ENCODE data around the gene NLGN3.

Gene NLGN3

DNA sequence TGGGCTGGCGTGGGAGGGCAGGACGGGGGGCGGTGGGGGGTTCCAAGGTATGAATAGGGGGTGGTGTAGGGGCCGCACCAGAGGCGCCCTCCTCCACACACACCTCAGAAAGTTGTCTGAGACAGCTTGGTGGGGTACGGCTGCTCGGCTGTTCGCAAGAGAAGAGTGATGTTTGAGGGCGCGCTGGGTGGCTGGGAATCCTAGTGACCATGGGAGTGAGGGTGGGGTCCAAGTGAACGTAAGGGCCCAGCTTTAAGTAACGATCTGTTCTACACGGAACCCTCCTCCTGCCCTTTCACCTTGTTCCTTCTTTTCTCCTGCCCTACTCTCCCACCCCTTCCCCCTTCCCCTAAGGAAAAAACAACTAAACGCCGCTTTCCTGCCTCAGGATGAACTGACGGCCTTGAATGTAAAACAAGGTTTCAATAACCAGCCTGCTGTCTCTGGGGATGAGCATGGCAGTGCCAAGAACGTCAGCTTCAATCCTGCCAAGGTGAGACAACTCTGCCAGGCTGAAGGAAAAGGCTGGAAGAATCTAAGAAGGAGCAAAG, 25.6 kb upstream of the NLGN3 start:
- H2AK5ac ChIP-seq (ENCODE audit: low read length) = no peak overlapping the region
- peak overlapping the region; percentile 40 for H3K4me3 ChIP-seq (ENCODE audit: low read length)
- no peak overlapping the region for H3K23ac ChIP-seq (ENCODE audit: low read length)
- no peak overlapping the region for H4K5ac ChIP-seq (ENCODE audit: low read length)
- H2BK5ac ChIP-seq (ENCODE audit: low read length) = no peak overlapping the region
- H3K18ac ChIP-seq (ENCODE audit: low read length) = peak overlapping the region; percentile 36
- H4K8ac ChIP-seq (ENCODE audit: low read depth, low read length) = no peak overlapping the region
- no peak overlapping the region for H2BK15ac ChIP-seq (replicated peaks; ENCODE audit: low read depth)
- no peaks in the 10 kb centered on the region for H3K79me1 ChIP-seq (ENCODE audit: low read length)
- WGBS (ENCODE audit: extremely low coverage, insufficient coverage, low lambda C conversion rate) = no CpG with 5 or more reads among the region's 17 CpGs
- no peaks in the 10 kb centered on the region for H3K27me3 ChIP-seq (ENCODE audit: insufficient read depth, low read length, poor library complexity)
- no peak for DNase-seq
- no peaks in the 10 kb centered on the region for H3K36me3 ChIP-seq (ENCODE audit: control insufficient read depth, insufficient read depth, low read length)
- H2BK120ac ChIP-seq (ENCODE audit: low read depth, low read length) = no peak overlapping the region
- H3K9ac ChIP-seq (ENCODE audit: low read length) = peak overlapping the region; percentile 74
- H3K27ac ChIP-seq (ENCODE audit: low read depth, low read length) = no peak overlapping the region
- peak overlapping the region; percentile 82 for H3K56ac ChIP-seq (ENCODE audit: low read length)
- H3K4me1 ChIP-seq (ENCODE audit: control insufficient read depth, low read depth, low read length) = no peaks in the 10 kb centered on the region
- H3K4ac ChIP-seq (ENCODE audit: low read depth, low read length) = no peak overlapping the region
- H3K79me2 ChIP-seq (ENCODE audit: control insufficient read depth, insufficient read depth, low read length) = no peaks in the 10 kb centered on the region
- H3K4me2 ChIP-seq (ENCODE audit: low read length) = peak overlapping the region; percentile 25

DNA sequence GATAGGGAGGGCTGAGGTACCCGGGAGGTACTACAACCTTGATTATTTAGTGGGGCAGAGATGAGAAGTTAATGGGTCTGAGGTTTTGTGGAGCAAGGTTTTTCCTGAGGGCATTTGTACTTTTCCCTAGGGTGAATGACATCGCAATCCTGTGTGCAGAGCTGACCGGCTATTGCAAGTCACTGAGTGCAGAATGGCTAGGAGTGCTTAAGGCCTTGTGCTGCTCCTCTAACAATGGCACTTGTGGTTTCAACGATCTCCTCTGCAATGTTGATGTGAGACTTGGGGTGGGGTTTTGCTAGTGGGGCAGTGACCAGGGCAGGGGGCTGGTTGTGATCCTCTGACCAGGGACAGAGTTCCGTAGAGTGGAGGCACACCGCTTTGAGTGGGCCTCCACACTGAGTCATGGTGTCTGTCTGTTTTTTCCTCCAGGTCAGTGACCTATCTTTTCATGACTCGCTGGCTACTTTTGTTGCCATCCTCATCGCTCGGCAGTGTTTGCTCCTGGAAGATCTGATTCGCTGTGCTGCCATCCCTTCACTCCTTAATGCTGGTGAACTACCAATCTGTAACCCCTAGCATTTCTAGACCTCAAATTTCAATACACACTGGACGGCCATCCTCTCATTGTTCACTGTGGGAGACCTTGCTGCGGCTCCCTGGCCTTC, 16.3 kb upstream of the NLGN3 start:
- no peak for DNase-seq
- H4K8ac ChIP-seq (ENCODE audit: low read depth, low read length) = no peak overlapping the region
- no peak overlapping the region for H2AK5ac ChIP-seq (ENCODE audit: low read length)
- H3K23ac ChIP-seq (ENCODE audit: low read length) = no peak overlapping the region
- no peaks in the 10 kb centered on the region for H3K4me1 ChIP-seq (ENCODE audit: control insufficient read depth, low read depth, low read length)
- H3K79me2 ChIP-seq (ENCODE audit: control insufficient read depth, insufficient read depth, low read length) = no peaks in the 10 kb centered on the region
- H3K27me3 ChIP-seq (ENCODE audit: insufficient read depth, low read length, poor library complexity) = no peaks in the 10 kb centered on the region
- no peak overlapping the region for H2BK15ac ChIP-seq (replicated peaks; ENCODE audit: low read depth)
- no peak overlapping the region for H3K4me2 ChIP-seq (ENCODE audit: low read length)
- H3K4ac ChIP-seq (ENCODE audit: low read depth, low read length) = no peak overlapping the region
- H2BK120ac ChIP-seq (ENCODE audit: low read depth, low read length) = no peak overlapping the region
- H3K79me1 ChIP-seq (ENCODE audit: low read length) = no peaks in the 10 kb centered on the region
- no peak overlapping the region for H4K5ac ChIP-seq (ENCODE audit: low read length)
- no peak overlapping the region for H3K9ac ChIP-seq (ENCODE audit: low read length)
- peaks cover 11% of the 10 kb centered on the region for H3K36me3 ChIP-seq (ENCODE audit: control insufficient read depth, insufficient read depth, low read length)
- no CpG with 5 or more reads among the region's 12 CpGs for WGBS (ENCODE audit: extremely low coverage, insufficient coverage, low lambda C conversion rate)
- H2BK5ac ChIP-seq (ENCODE audit: low read length) = no peak overlapping the region
- H3K4me3 ChIP-seq (ENCODE audit: low read length) = no peak overlapping the region
- H3K56ac ChIP-seq (ENCODE audit: low read length) = no peak overlapping the region
- H3K27ac ChIP-seq (ENCODE audit: low read depth, low read length) = no peak overlapping the region
- H3K18ac ChIP-seq (ENCODE audit: low read length) = no peak overlapping the region

DNA sequence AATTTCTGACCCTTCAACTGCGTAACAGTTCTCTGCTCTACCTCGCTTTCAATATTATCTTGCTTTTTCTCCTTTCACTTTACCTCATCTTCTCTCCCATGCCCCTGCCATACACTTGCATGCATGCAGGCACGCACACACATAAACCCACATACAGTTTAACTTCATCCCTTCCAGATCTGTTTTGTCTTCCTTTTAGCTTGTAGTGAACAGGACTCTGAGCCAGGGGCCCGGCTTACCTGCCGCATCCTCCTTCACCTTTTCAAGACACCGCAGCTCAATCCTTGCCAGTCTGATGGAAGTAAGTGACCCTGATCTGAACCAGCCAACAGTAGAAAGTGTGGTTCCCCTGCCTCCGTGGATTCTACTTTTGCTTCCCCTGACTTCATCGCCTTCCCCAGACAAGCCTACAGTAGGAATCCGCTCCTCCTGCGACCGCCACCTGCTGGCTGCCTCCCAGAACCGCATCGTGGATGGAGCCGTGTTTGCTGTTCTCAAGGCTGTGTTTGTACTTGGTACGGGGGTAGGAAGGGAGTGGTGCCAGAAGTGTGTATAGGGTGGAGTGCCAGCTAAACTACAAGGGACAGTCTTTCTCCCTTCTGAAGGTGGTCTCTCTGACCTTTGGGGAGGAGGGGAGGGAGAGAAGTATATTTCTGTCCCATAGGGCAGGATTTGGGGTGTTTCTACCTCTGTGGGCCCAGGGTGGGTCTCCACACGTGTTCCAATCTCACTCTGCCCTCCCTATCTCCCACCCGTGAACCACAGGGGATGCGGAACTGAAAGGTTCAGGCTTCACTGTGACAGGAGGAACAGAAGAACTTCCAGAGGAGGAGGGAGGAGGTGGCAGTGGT, 15.5 kb upstream of the NLGN3 start:
- Histone ChIP-seq H3K4me3 (ENCODE audit: low read length) (no peak overlapping the region), H3K4ac (ENCODE audit: low read depth, low read length) (no peak overlapping the region), H3K36me3 (ENCODE audit: control insufficient read depth, insufficient read depth, low read length) (peaks cover 11% of the 10 kb centered on the region), H2BK15ac (replicated peaks; ENCODE audit: low read depth) (no peak overlapping the region), H4K5ac (ENCODE audit: low read length) (no peak overlapping the region), H3K79me2 (ENCODE audit: control insufficient read depth, insufficient read depth, low read length) (no peaks in the 10 kb centered on the region), H3K18ac (ENCODE audit: low read length) (no peak overlapping the region), H3K56ac (ENCODE audit: low read length) (no peak overlapping the region), H2AK5ac (ENCODE audit: low read length) (no peak overlapping the region), H2BK120ac (ENCODE audit: low read depth, low read length) (no peak overlapping the region), H3K27ac (ENCODE audit: low read depth, low read length) (no peak overlapping the region), H4K8ac (ENCODE audit: low read depth, low read length) (no peak overlapping the region), H3K4me2 (ENCODE audit: low read length) (no peak overlapping the region), H3K4me1 (ENCODE audit: control insufficient read depth, low read depth, low read length) (no peaks in the 10 kb centered on the region), H3K9ac (ENCODE audit: low read length) (no peak overlapping the region), H2BK5ac (ENCODE audit: low read length) (no peak overlapping the region), H3K27me3 (ENCODE audit: insufficient read depth, low read length, poor library complexity) (no peaks in the 10 kb centered on the region), H3K79me1 (ENCODE audit: low read length) (no peaks in the 10 kb centered on the region), H3K23ac (ENCODE audit: low read length) (no peak overlapping the region)
- DNase-seq = peak; percentile 55
- WGBS (ENCODE audit: extremely low coverage, insufficient coverage, low lambda C conversion rate) = no CpG with 5 or more reads among the region's 18 CpGs

DNA sequence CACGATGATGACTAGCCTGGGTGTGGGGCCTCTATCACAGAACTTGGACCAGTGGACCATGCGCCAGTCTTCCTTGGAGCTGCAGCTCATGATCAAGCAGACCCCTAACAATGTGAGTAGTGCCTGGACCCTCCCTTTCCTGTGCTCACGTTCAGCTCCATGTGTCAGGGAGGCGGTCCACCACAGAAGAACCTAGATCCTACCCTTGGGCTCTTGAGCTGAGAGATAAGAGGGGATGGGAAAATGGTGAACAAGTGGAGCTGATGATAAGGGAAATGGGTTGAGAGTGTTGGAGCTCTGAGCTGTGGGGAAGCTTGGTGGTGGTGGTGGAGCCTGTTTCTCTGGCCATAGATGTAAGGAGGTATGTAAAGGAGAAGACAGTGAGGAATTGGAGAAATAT, 13.1 kb upstream of the NLGN3 start:
- Histone ChIP-seq H2BK120ac (ENCODE audit: low read depth, low read length) (no peak overlapping the region), H3K36me3 (ENCODE audit: control insufficient read depth, insufficient read depth, low read length) (peaks cover 11% of the 10 kb centered on the region)

DNA sequence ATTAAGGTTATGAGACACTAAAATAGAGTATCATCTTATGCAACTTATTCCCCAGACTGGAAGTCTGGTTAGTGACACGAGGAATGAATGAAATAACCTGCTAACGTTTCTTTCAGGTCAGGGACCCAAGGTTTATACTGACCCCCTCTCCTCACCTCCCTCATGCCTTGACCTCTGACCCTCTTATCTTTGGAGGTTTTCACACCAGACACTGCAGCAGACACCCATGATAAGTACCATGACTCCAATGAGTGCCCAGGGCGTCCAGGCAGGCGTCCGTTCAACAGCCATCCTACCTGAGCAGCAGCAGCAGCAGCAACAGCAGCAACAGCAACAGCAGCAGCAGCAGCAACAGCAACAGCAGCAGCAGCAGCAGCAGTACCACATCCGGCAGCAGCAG, 4.2 kb upstream of the NLGN3 start:
- no peak overlapping the region for H2BK120ac ChIP-seq (ENCODE audit: low read depth, low read length)
- H3K9ac ChIP-seq (ENCODE audit: low read length) = no peak overlapping the region
- no peak overlapping the region for H3K23ac ChIP-seq (ENCODE audit: low read length)
- no peaks in the 10 kb centered on the region for H3K27me3 ChIP-seq (ENCODE audit: insufficient read depth, low read length, poor library complexity)
- H2BK15ac ChIP-seq (replicated peaks; ENCODE audit: low read depth) = no peak overlapping the region
- H3K4me2 ChIP-seq (ENCODE audit: low read length) = no peak overlapping the region
- no peaks in the 10 kb centered on the region for H3K4me1 ChIP-seq (ENCODE audit: control insufficient read depth, low read depth, low read length)
- H3K79me2 ChIP-seq (ENCODE audit: control insufficient read depth, insufficient read depth, low read length) = no peaks in the 10 kb centered on the region
- no peak overlapping the region for H3K4me3 ChIP-seq (ENCODE audit: low read length)
- no peak overlapping the region for H2AK5ac ChIP-seq (ENCODE audit: low read length)
- H3K36me3 ChIP-seq (ENCODE audit: control insufficient read depth, insufficient read depth, low read length) = no peaks in the 10 kb centered on the region
- H4K5ac ChIP-seq (ENCODE audit: low read length) = no peak overlapping the region
- no peak overlapping the region for H2BK5ac ChIP-seq (ENCODE audit: low read length)
- WGBS (ENCODE audit: extremely low coverage, insufficient coverage, low lambda C conversion rate) = no CpG with 5 or more reads among the region's 6 CpGs
- no peak overlapping the region for H4K8ac ChIP-seq (ENCODE audit: low read depth, low read length)
- no peak overlapping the region for H3K56ac ChIP-seq (ENCODE audit: low read length)
- no peak overlapping the region for H3K27ac ChIP-seq (ENCODE audit: low read depth, low read length)
- no peaks in the 10 kb centered on the region for H3K79me1 ChIP-seq (ENCODE audit: low read length)
- H3K18ac ChIP-seq (ENCODE audit: low read length) = no peak overlapping the region
- no peak overlapping the region for H3K4ac ChIP-seq (ENCODE audit: low read depth, low read length)
- DNase-seq = no peak

More for the DNA sequence above, 13.1 kb upstream of the NLGN3 start:
- WGBS (ENCODE audit: extremely low coverage, insufficient coverage, low lambda C conversion rate) = no CpG with 5 or more reads among the region's 4 CpGs
- Histone ChIP-seq H3K27ac (ENCODE audit: low read depth, low read length) (no peak overlapping the region), H3K23ac (ENCODE audit: low read length) (no peak overlapping the region), H3K4ac (ENCODE audit: low read depth, low read length) (no peak overlapping the region), H3K4me2 (ENCODE audit: low read length) (no peak overlapping the region), H3K4me1 (ENCODE audit: control insufficient read depth, low read depth, low read length) (no peaks in the 10 kb centered on the region), H3K9ac (ENCODE audit: low read length) (no peak overlapping the region), H3K27me3 (ENCODE audit: insufficient read depth, low read length, poor library complexity) (no peaks in the 10 kb centered on the region), H2BK5ac (ENCODE audit: low read length) (no peak overlapping the region), H3K18ac (ENCODE audit: low read length) (no peak overlapping the region), H3K56ac (ENCODE audit: low read length) (no peak overlapping the region), H4K8ac (ENCODE audit: low read depth, low read length) (no peak overlapping the region), H2BK15ac (replicated peaks; ENCODE audit: low read depth) (no peak overlapping the region), H3K4me3 (ENCODE audit: low read length) (no peak overlapping the region), H3K79me1 (ENCODE audit: low read length) (no peaks in the 10 kb centered on the region), H2AK5ac (ENCODE audit: low read length) (no peak overlapping the region), H4K5ac (ENCODE audit: low read length) (no peak overlapping the region), H3K79me2 (ENCODE audit: control insufficient read depth, insufficient read depth, low read length) (no peaks in the 10 kb centered on the region)
- DNase-seq = no peak
